Measurements from ENCODE around the gene CLCN2.
"Not testable (repeated sequence)": the region's sequence is repeated elsewhere in the genome, so short reads cannot be mapped to it uniquely, and the experiment has no call there.

The CLCN2 gene

GRCh38 chr3:184352149-184352785 lies 9.1 kb downstream of the CLCN2 start:
- DNase-seq = no peak
- in situ Hi-C loops (cut with MboI; ENCODE audit: low pct_unique_long_range_greater_than_20kb, low sequenced_read_pairs) = loop anchor here (25.0 kb wide), 1 partner anchor 410 kb away; no protein-coding TSS in a partner anchor

DNA sequence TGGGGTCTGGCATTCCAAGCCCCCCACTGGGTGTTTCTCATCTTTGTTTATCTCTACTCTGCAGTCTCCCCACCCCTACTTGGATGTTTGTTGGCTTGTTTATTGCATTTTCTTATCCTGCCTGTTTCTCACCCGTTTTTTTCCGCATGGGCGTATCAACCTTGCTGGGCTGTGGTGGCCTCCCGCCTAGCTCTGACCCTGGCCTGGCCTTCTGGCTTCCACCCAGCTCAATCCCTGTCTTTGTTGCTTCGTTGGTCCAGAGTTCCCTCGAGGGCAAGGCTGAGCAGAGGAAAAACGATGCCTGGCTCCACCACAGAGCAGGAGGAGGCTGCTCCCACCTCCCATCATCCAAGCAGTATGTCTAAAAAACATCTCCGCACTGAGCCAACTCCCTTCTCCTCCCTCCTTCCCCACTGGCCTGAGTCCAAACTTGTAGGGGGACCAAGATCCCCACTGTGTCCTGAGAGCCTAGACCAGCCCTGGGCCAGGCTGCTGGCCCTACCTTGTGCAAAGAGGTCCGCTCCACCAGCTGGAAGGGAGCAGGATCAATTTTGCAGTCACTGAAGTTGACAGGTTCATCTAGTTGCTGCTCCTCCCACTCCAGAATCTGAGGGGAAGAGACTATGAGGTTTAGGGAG lies 9.8 kb downstream of the CLCN2 start:
- DNase-seq = no peak
- in situ Hi-C loops (cut with MboI; ENCODE audit: low pct_unique_long_range_greater_than_20kb, low sequenced_read_pairs) = loop anchor here (25.0 kb wide), 1 partner anchor 411 kb away; no protein-coding TSS in a partner anchor

- no peak for DNase-seq
- in situ Hi-C loops (cut with MboI; ENCODE audit: low pct_unique_long_range_greater_than_20kb, low sequenced_read_pairs) = loop anchor here (25.0 kb wide), 1 partner anchor 412 kb away; no protein-coding TSS in a partner anchor
Observed at GRCh38 chr3:184350618-184351017, 10.8 kb downstream of the CLCN2 start.

DNA sequence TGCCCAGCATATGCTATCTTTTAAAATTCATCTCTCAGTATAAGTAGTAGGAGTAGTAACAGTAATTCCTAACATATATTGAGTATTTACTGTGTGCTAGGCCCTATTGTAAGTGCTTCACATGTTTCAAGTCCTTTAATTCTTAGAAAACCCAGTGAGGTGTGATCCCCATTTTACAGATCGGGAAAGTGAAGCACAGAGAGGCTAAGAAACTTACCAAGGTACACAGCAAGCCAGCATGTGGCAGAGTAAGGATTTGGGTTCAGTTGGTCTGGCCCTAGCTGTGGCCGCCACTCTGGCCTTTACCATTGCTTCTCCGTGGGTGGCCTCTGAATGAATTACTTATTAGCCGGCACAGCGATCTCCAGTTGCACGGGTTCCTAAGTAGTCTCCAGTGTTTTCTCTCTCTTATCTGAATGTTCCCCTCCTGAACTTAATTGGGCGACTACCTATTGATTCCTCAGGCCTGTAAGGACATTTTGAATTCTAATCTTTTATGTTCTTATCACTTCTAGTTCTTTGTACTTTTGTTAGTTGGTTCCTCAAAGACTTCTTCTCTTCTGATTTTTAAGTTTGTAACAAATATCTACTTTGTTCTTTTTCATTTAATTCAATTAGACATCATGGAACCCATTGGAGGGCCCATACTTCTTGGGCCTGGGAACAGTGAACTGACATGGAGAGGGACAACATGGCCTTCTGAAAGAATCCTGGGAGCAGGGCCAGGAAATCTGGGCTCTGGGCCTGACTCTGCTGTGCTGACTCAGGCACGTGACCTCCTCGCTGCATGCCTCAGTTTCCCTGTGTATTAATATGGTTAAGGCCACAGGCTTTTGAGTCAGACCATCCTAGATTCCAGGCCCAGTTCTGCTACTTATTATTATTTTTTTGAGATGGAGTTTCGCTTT lies 11.6 kb downstream of the CLCN2 start:
- in situ Hi-C loops (cut with MboI; ENCODE audit: low pct_unique_long_range_greater_than_20kb, low sequenced_read_pairs) = loop anchor here (25.0 kb wide), 1 partner anchor 412 kb away; no protein-coding TSS in a partner anchor
- no peak for DNase-seq

DNA sequence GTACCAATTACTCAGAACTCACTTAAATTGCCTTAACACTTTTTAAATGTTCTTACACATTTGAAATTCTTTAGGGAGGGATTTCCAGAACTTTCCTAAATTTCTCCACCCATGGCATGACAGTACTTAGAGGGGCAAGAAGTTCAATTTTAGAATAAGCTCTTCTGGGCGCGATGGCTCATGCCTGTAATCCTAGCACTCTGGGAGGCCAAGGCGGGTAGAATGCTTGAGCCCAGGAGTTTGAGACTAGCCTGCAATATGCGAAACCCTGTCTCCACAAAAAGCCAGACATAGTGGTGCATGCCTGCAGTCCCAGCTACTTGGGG lies 13.4 kb downstream of the CLCN2 start:
- DNase-seq = no peak
- in situ Hi-C loops (cut with MboI; ENCODE audit: low pct_unique_long_range_greater_than_20kb, low sequenced_read_pairs) = no loop called here

- DNase-seq = no peak
- in situ Hi-C loops (cut with MboI; ENCODE audit: low pct_unique_long_range_greater_than_20kb, low sequenced_read_pairs) = no loop called here
Observed at GRCh38 chr3:184347321-184348056, 13.9 kb downstream of the CLCN2 start.

DNA sequence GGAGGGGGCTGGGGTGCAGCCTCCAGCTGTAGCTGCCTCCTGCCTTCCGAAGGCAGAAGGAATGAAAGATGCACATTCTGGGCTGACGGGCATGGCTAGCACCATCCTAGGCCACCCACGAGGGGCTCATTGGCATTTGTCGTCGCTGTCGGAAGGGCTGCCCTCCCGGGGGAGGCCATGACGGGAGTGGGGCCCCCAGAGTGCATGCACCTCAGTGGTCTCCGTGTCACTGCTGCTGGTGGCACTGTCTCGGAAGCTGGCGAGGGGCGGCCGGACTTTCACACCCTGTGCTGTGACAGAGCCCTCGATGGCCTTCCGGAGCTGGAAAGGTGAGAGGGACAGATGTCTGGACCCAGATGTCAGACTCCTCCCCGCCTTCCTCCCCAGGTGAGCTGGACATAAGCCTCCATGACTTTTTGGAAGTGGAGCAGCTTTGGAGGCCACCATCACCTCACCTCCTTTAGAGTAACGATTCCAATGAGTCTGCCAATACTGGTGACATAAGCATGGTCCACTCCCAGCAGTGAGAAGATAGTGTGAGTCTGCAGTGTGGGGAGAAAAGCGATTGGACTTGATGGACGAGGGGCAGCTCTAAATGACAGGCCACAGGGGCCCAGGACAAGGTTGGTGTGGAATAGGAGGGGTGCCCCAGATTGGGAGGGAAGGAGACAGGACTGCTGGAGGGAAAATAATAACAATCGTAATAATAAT lies 14.8 kb downstream of the CLCN2 start:
- in situ Hi-C loops (cut with MboI; ENCODE audit: low pct_unique_long_range_greater_than_20kb, low sequenced_read_pairs) = no loop called here
- DNase-seq = no peak

DNA sequence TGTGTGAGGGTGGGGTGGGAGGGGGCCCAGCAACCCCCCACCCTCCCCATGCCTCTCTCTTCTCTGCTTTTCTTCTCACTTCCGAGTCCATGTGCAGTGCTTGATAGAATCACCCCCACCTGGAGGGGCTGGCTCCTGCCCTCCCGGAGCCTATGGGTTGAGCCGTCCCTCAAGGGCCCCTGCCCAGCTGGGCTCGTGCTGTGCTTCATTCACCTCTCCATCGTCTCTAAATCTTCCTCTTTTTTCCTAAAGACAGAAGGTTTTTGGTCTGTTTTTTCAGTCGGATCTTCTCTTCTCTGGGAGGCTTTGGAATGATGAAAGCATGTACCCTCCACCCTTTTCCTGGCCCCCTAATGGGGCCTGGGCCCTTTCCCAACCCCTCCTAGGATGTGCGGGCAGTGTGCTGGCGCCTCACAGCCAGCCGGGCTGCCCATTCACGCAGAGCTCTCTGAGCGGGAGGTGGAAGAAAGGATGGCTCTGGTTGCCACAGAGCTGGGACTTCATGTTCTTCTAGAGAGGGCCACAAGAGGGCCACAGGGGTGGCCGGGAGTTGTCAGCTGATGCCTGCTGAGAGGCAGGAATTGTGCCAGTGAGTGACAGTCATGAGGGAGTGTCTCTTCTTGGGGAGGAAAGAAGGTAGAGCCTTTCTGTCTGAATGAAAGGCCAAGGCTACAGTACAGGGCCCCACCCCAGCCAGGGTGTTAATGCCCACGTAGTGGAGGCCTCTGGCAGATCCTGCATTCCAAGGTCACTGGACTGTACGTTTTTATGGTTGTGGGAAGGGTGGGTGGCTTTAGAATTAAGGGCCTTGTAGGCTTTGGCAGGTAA lies 15.9 kb downstream of the CLCN2 start:
- in situ Hi-C loops (cut with MboI; ENCODE audit: low pct_unique_long_range_greater_than_20kb, low sequenced_read_pairs) = no loop called here
- peak; percentile 73 for DNase-seq

- DNase-seq = no peak
- in situ Hi-C loops (cut with MboI; ENCODE audit: low pct_unique_long_range_greater_than_20kb, low sequenced_read_pairs) = no loop called here
Observed at GRCh38 chr3:184344579-184345316, 16.7 kb downstream of the CLCN2 start.

- in situ Hi-C loops (cut with MboI; ENCODE audit: low pct_unique_long_range_greater_than_20kb, low sequenced_read_pairs) = no loop called here
- no peak for DNase-seq
Observed at GRCh38 chr3:184343200-184343876, 18.1 kb downstream of the CLCN2 start.

DNA sequence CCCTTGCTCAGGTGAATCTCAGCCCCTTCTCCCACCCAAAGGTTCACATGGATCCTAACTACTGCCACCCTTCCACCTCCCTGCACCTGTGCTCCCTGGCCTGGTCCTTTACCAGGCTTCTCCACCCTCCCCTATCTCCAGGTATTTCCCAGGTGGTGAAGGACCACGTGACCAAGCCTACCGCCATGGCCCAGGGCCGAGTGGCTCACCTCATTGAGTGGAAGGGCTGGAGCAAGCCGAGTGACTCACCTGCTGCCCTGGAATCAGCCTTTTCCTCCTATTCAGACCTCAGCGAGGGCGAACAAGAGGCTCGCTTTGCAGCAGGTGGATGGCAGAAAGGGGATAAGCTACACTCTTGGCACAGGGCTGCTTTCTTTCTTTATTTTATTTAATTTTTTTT lies 19.5 kb downstream of the CLCN2 start:
- no peak for DNase-seq

GRCh38 chr3:184339451-184340135 lies 21.8 kb downstream of the CLCN2 start:
- in situ Hi-C loops (cut with MboI; ENCODE audit: low pct_unique_long_range_greater_than_20kb, low sequenced_read_pairs); DNase-seq: not testable (repeated sequence)

More for the DNA sequence above, 19.5 kb downstream of the CLCN2 start:
- in situ Hi-C loops (cut with MboI; ENCODE audit: low pct_unique_long_range_greater_than_20kb, low sequenced_read_pairs) = no loop called here

GRCh38 chr3:184339001-184339400 lies 22.4 kb downstream of the CLCN2 start:
- DNase-seq = no peak
- in situ Hi-C loops (cut with MboI; ENCODE audit: low pct_unique_long_range_greater_than_20kb, low sequenced_read_pairs) = no loop called here

GRCh38 chr3:184338511-184338945 lies 22.9 kb downstream of the CLCN2 start:
- in situ Hi-C loops (cut with MboI; ENCODE audit: low pct_unique_long_range_greater_than_20kb, low sequenced_read_pairs) = no loop called here

DNA sequence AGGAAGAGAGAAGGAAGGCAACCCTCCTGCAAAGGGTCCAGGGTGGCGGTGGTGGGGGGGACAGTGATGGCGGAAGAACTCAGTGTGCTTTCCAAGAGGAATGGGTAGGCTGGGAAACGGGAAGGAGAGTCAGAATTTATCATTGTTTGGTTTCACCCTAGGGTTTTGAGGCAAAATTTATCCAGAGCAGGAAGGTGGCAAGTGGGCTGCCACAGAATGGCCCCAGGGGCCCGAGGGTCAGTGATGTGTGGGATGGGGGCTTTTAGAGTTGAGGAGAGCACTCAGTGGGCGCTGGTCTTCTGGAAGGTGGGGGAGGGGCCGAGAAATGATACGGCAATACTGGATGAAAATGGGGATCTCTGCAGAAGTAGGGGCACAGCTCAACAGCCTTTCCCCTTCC lies 23.4 kb downstream of the CLCN2 start:
- no peak for DNase-seq
- in situ Hi-C loops (cut with MboI; ENCODE audit: low pct_unique_long_range_greater_than_20kb, low sequenced_read_pairs) = no loop called here

More at GRCh38 chr3:184338511-184338945, 22.9 kb downstream of the CLCN2 start:
- no peak for DNase-seq

DNA sequence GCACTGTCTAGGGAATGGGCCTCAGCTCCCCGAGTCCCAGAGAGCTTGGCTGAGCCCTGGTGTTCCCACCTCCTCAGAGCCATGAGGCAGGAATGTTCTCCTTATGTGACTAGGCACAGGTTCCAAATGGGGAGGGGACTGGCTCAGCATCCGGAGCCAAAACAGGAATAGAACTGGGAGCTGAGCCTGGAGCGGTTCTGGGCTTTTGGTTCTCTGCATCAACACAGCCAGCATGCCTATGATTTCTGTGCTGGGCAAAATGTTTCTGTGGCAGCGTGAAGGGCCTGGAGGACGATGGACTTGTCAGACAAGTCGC lies 24.0 kb downstream of the CLCN2 start, which contains the start of gene FAM131A:
Gene FAM131A (plus strand): TSS at position 202 of the 316 bp plus-strand sequence. CDS start 31 bp downstream, at position 233.
- in situ Hi-C loops (cut with MboI; ENCODE audit: low pct_unique_long_range_greater_than_20kb, low sequenced_read_pairs) = no loop called here
- no peak for DNase-seq
